HCT116 (cell line): ENCODE results near the gene SLFNL1. TPM values are rescaled to one million over a fixed set of nuclear protein-coding genes. Genes with fewer than 3 reads are reported as not detected.

Experiments
- ATAC-seq: fragments of 200-7000 bp; cut with Tn5 transposase; 2 replicates; pipeline ENCODE4 v1.9.1; 2020; ENCODE audit warnings: mild to moderate bottlenecking, moderate library complexity
- BruUV-seq: library from RNA; stranded (reverse); fragments of 400-500 nt; replicated peaks from 2 replicates; lab custom pipeline; 2021; lab: Mats Ljungman, UMichigan
- CTCF ChIA-PET: fragments of 300-600 bp; sonication (Branson Sonifier 250); formaldehyde crosslinking; loops from one replicate; lab custom pipeline; 2021; ENCODE audit warnings: antibody characterized with exemption; lab: Charles Lee
- POLR2A ChIA-PET: fragments of 300-600, 350-600 bp; sonication (Branson Sonifier 250); formaldehyde crosslinking; loops from one replicate; lab custom pipeline; 2021; ENCODE audit warnings: antibody characterized with exemption; lab: Charles Lee
- RAD21 ChIA-PET, 2 experiments: fragments of 300-600 bp; sonication (Branson Sonifier 250); formaldehyde crosslinking; loops; one replicate each; lab custom pipeline; 2023; ENCODE audit warnings: low total read pairs in 2 of 2; ENCODE audit not compliant: uncharacterized antibody in 2 of 2, unreplicated experiment in 2 of 2, low non-redundant PET in 1 of 2; lab: Charles Lee
- DNase-seq: peaks from one replicate; pipeline ENCODE4 v3.0.0-alpha.2; 2010; ENCODE audit warnings: low read depth, low spot score
- H2AFZ ChIP-seq: fragments of 200-600 bp; shearing (Covaris generic), sonication (generic); 2 replicates; pipeline ENCODE4 v1.6.1; 2017; ENCODE audit warnings: low read depth, mixed run types, mixed read lengths, antibody characterized with exemption, low read length; ENCODE audit not compliant: poor library complexity, severe bottlenecking
- H3K27ac ChIP-seq: 2 replicates; pipeline ENCODE4 v1.5.1; 2012; ENCODE audit warnings: low read depth, low read length
- H3K27me3 ChIP-seq: fragments of 200-600 bp; sonication (generic); 2 replicates; pipeline ENCODE4 v1.6.1; 2016; ENCODE audit warnings: mixed run types, low read length, mixed read lengths; ENCODE audit not compliant: insufficient read depth
- H3K36me3 ChIP-seq, 2 experiments: fragments of 200-500 bp in 1 of 2; fragments of 200-600 bp in 1 of 2; sonication (Bioruptor generic) in 1 of 2; sonication (generic) in 1 of 2; 2 replicates each; pipeline versions ENCODE4 v1.5.1 to v1.6.1; 2014 to 2016; ENCODE audit warnings: low read length in 2 of 2, inconsistent platforms in 1 of 2, mixed read lengths in 1 of 2, mixed run types in 1 of 2; ENCODE audit not compliant: insufficient read depth in 2 of 2, control insufficient read depth in 1 of 2
- H3K4me1 ChIP-seq, 2 experiments: fragments of 200-600 bp in 1 of 2; sonication (generic) in 1 of 2; 2 replicates each; pipeline versions ENCODE4 v1.5.1 to v1.6.1; 2012 to 2017; ENCODE audit warnings: low read length in 2 of 2, inconsistent platforms in 1 of 2, mild to moderate bottlenecking in 1 of 2, mixed read lengths in 1 of 2, mixed run types in 1 of 2, moderate library complexity in 1 of 2; ENCODE audit not compliant: insufficient read depth in 2 of 2, control insufficient read depth in 1 of 2
- H3K4me2 ChIP-seq: fragments of 200-600 bp; sonication (generic); 2 replicates; pipeline ENCODE4 v1.6.1; 2017; ENCODE audit warnings: mixed run types, low read length, mixed read lengths
- H3K4me3 ChIP-seq, 2 experiments: fragments of 200-600 bp in 1 of 2; sonication (generic) in 1 of 2; replicated peaks in 1 of 2; 2 replicates each; pipeline ENCODE4 v1.5.1; 2011 to 2016; ENCODE audit warnings: low read length in 2 of 2, control low read depth in 1 of 2, low read depth in 1 of 2, mild to moderate bottlenecking in 1 of 2, mixed read lengths in 1 of 2, mixed run types in 1 of 2
- H3K79me2 ChIP-seq: fragments of 200-600 bp; sonication (generic); 2 replicates; pipeline ENCODE4 v1.6.1; 2017; ENCODE audit warnings: mild to moderate bottlenecking, mixed run types, low read length, moderate library complexity, mixed read lengths; ENCODE audit not compliant: insufficient read depth
- H3K9ac ChIP-seq: fragments of 200-600 bp; sonication (generic); 2 replicates; pipeline ENCODE4 v1.6.1; 2016; ENCODE audit warnings: low read length, mixed read lengths
- H3K9me2 ChIP-seq: fragments of 200-600 bp; sonication (generic), shearing (Covaris generic); 2 replicates; pipeline ENCODE4 v1.6.1; 2017; ENCODE audit warnings: mixed run types, mild to moderate bottlenecking, moderate library complexity; ENCODE audit not compliant: insufficient read depth
- H3K9me3 ChIP-seq, 2 experiments: fragments of 200-500 bp in 1 of 2; fragments of 200-600 bp in 1 of 2; sonication (Bioruptor generic) in 1 of 2; sonication (generic) in 1 of 2; 2 replicates each; pipeline ENCODE4 v1.6.1; 2014 to 2017; ENCODE audit warnings: low read length in 2 of 2, mixed read lengths in 2 of 2, inconsistent platforms in 1 of 2, low read depth in 1 of 2, mild to moderate bottlenecking in 1 of 2, mixed run types in 1 of 2, moderate library complexity in 1 of 2; ENCODE audit not compliant: control insufficient read depth in 1 of 2, insufficient read depth in 1 of 2
- H4K20me1 ChIP-seq: fragments of 200-600 bp; sonication (generic), shearing (Covaris generic); 2 replicates; pipeline ENCODE4 v1.6.1; 2017; ENCODE audit warnings: mixed run types, mild to moderate bottlenecking, moderate library complexity; ENCODE audit not compliant: insufficient read depth
- CBX3 ChIP-seq: IDR thresholded peaks from 2 replicates; pipeline ENCODE4 v1.6.1; 2012; ENCODE audit warnings: low read depth
- CEBPB ChIP-seq: IDR thresholded peaks from 2 replicates; pipeline ENCODE4 v1.6.1; 2012; ENCODE audit warnings: low read depth
- EGR1 ChIP-seq: IDR thresholded peaks from 2 replicates; pipeline ENCODE4 v1.6.1; 2012; ENCODE audit warnings: low read depth
- ELF1 ChIP-seq: IDR thresholded peaks from 2 replicates; pipeline ENCODE4 v1.6.1; 2012; ENCODE audit warnings: low read depth, borderline replicate concordance
- EZH2 ChIP-seq: fragments of 200-600 bp; sonication (generic); IDR thresholded peaks from 2 replicates; pipeline ENCODE4 v1.6.1; 2017; ENCODE audit warnings: antibody characterized with exemption, mixed run types
- EZH2phosphoT487 ChIP-seq: fragments of 200-600 bp; IDR thresholded peaks from 2 replicates; pipeline ENCODE4 v1.6.1; 2018; ENCODE audit warnings: antibody characterized with exemption, borderline replicate concordance
- FOSL1 ChIP-seq: IDR thresholded peaks from 2 replicates; pipeline ENCODE4 v1.6.1; 2012; ENCODE audit warnings: low read depth
- POLR2A ChIP-seq: IDR thresholded peaks from 2 replicates; pipeline ENCODE4 v1.7.0; 2011; ENCODE audit warnings: borderline replicate concordance; ENCODE audit not compliant: insufficient read depth, insufficient read length; ENCODE audit errors: extremely low read depth
- RAD21 ChIP-seq: IDR thresholded peaks from 2 replicates; pipeline ENCODE4 v1.6.1; 2012; ENCODE audit warnings: low read depth, mild to moderate bottlenecking
- SIN3A ChIP-seq: IDR thresholded peaks from 2 replicates; pipeline ENCODE4 v1.6.1; 2012; ENCODE audit warnings: low read depth
- SP1 ChIP-seq: IDR thresholded peaks from 2 replicates; pipeline ENCODE4 v1.6.1; 2012; ENCODE audit warnings: low read depth
- SRF ChIP-seq: IDR thresholded peaks from 2 replicates; pipeline ENCODE4 v1.6.1; 2012; ENCODE audit warnings: low read depth
- YY1 ChIP-seq: IDR thresholded peaks from 2 replicates; pipeline ENCODE4 v1.6.1; 2011; ENCODE audit warnings: low read length, low read depth, moderate library complexity, mild to moderate bottlenecking; ENCODE audit not compliant: insufficient replicate concordance; ENCODE audit errors: extremely low read depth
- ZNF274 ChIP-seq: fragments of 200-500 bp; sonication (Bioruptor generic); IDR thresholded peaks from 2 replicates; pipeline ENCODE4 v1.6.1; 2014; ENCODE audit warnings: mild to moderate bottlenecking, low read depth, low read length, inconsistent platforms
- intact Hi-C: fragments of 100-400 bp; cut with micrococcal nuclease; formaldehyde crosslinking; loops from 2 replicates; pipeline ENCODE4 v1.10.0; 2022
- total RNA-seq: library from RNA; stranded (reverse); gene quantifications from one replicate; pipeline ENCODE4 v1.2.1, GENCODE V29; 2021; ENCODE audit not compliant: unreplicated experiment
- TF ChIP-seq, protein P1 (sequence below): IDR thresholded peaks from 2 replicates; pipeline ENCODE4 v1.6.1; 2011; ENCODE audit warnings: mild to moderate bottlenecking, low read length, moderate library complexity; ENCODE audit not compliant: insufficient replicate concordance; ENCODE audit errors: extremely low read depth
- TF ChIP-seq, protein P2 (sequence below): IDR thresholded peaks from 2 replicates; pipeline ENCODE4 v1.6.1; 2012
- TF ChIP-seq, protein P3 (sequence below): IDR thresholded peaks from 2 replicates; pipeline ENCODE4 v1.6.1; 2012; ENCODE audit warnings: low read depth
- TF ChIP-seq, protein P4 (sequence below): IDR thresholded peaks from 2 replicates; pipeline ENCODE4 v1.6.1; 2012

Gene SLFNL1
- total RNA-seq, 1 experiment from 2014 or later = 0.20 TPM

DNA sequence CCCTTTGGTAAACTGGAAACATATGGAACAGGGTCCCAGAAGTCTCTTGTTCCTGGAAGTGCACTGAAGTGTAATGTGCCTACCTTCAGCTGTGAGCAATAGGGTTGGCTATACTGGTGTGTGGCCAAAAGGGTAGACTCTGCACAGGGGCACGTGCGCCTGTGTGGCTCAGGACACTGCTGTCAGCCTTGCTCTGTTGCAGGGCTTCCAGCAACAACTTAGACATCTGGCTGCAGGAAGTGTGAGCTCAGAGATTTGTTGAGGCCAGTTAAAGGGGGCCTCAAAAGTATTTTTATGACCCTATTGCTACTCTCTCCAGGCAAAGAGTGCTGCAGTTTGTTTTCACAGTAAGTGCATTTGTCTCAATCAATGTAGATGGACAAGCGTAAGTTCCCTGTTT lies 34.6 kb downstream of the SLFNL1 start (continued):
- TF ChIP-seq CBX3 (no peak), RAD21 (no peak), SP1 (no peak), EZH2phosphoT487 (no peak)
- TF ChIP-seq, protein P1, sequence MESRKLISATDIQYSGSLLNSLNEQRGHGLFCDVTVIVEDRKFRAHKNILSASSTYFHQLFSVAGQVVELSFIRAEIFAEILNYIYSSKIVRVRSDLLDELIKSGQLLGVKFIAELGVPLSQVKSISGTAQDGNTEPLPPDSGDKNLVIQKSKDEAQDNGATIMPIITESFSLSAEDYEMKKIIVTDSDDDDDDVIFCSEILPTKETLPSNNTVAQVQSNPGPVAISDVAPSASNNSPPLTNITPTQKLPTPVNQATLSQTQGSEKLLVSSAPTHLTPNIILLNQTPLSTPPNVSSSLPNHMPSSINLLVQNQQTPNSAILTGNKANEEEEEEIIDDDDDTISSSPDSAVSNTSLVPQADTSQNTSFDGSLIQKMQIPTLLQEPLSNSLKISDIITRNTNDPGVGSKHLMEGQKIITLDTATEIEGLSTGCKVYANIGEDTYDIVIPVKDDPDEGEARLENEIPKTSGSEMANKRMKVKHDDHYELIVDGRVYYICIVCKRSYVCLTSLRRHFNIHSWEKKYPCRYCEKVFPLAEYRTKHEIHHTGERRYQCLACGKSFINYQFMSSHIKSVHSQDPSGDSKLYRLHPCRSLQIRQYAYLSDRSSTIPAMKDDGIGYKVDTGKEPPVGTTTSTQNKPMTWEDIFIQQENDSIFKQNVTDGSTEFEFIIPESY = no peak
- TF ChIP-seq, all 23 proteins: peak for 0

DNA sequence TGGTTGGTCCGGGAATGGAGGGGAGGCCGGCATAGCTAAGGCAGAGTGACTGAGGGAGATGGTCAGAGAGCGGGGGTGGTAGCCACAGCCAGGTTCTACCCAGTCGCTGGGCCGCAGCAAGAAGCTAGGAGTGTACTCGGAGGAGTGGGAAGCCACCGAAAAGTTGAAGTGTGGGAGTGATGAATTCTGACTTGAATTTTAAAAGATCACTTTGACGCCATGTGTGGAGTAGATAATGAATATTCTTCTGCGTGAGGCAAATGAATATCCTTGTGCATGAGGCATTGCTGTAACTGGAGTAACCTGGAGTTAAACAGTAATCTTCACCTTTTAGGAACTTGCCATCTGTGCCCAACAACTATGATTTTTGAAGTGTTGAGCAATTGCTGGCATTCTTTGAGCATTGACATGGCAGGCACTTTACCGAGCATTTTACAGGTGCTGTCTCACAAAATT lies 35.2 kb downstream of the SLFNL1 start:
- intact Hi-C loops = no loop called here
- Histone ChIP-seq H3K4me3 (no peak overlapping the region), H4K20me1 (peaks cover 22% of the 10 kb centered on the region; the same call in 1 of the 2 replicates), H2AFZ (no peak overlapping the region), H3K27ac (no peak overlapping the region), H3K9me2 (no peaks in the 10 kb centered on the region), H3K36me3 (peaks cover 68 to 86% of the 10 kb centered on the region in 2 experiments), H3K9me3 (no peaks in the 10 kb centered on the region), H3K27me3 (no peaks in the 10 kb centered on the region), H3K4me2 (no peak overlapping the region), H3K4me1 (peaks cover under 1 to 2% of the 10 kb centered on the region in 2 experiments; a peak in 3 of 4 replicates), H3K9ac (no peak overlapping the region), H3K79me2 (peaks cover 100% of the 10 kb centered on the region)
- ChIA-PET POLR2A (no interaction called here), RAD21 (no interaction called here), CTCF (no interaction called here)
- BruUV-seq = no TSS peak
- DNase-seq = no peak
- ATAC-seq = no peak
- TF ChIP-seq ELF1 = no peak
- no peak for TF ChIP-seq RAD21
- TF ChIP-seq SRF = no peak
- TF ChIP-seq ZNF274 = no peak
- TF ChIP-seq SP1 = no peak
- no peak for TF ChIP-seq EZH2
- TF ChIP-seq, protein P1 = no peak
- TF ChIP-seq EGR1 = no peak
- TF ChIP-seq, protein P2, sequence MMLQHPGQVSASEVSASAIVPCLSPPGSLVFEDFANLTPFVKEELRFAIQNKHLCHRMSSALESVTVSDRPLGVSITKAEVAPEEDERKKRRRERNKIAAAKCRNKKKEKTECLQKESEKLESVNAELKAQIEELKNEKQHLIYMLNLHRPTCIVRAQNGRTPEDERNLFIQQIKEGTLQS = no peak
- TF ChIP-seq POLR2A = no peak
- TF ChIP-seq, protein P3, sequence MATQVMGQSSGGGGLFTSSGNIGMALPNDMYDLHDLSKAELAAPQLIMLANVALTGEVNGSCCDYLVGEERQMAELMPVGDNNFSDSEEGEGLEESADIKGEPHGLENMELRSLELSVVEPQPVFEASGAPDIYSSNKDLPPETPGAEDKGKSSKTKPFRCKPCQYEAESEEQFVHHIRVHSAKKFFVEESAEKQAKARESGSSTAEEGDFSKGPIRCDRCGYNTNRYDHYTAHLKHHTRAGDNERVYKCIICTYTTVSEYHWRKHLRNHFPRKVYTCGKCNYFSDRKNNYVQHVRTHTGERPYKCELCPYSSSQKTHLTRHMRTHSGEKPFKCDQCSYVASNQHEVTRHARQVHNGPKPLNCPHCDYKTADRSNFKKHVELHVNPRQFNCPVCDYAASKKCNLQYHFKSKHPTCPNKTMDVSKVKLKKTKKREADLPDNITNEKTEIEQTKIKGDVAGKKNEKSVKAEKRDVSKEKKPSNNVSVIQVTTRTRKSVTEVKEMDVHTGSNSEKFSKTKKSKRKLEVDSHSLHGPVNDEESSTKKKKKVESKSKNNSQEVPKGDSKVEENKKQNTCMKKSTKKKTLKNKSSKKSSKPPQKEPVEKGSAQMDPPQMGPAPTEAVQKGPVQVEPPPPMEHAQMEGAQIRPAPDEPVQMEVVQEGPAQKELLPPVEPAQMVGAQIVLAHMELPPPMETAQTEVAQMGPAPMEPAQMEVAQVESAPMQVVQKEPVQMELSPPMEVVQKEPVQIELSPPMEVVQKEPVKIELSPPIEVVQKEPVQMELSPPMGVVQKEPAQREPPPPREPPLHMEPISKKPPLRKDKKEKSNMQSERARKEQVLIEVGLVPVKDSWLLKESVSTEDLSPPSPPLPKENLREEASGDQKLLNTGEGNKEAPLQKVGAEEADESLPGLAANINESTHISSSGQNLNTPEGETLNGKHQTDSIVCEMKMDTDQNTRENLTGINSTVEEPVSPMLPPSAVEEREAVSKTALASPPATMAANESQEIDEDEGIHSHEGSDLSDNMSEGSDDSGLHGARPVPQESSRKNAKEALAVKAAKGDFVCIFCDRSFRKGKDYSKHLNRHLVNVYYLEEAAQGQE = no peak
- no peak for TF ChIP-seq CEBPB
- TF ChIP-seq SIN3A = no peak
- no peak for TF ChIP-seq CBX3
- TF ChIP-seq EZH2phosphoT487 = no peak
- TF ChIP-seq YY1 = no peak
- TF ChIP-seq, protein P4, sequence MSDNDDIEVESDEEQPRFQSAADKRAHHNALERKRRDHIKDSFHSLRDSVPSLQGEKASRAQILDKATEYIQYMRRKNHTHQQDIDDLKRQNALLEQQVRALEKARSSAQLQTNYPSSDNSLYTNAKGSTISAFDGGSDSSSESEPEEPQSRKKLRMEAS = no peak
- TF ChIP-seq FOSL1 = no peak
